ENCODE results near the gene GPSM1.

The GPSM1 gene

GRCh38 chr9:136327304-136327974 is at the start of gene GPSM1:
Gene GPSM1, plus strand, starts transcription at chr9:136327539. Its CDS starts 157 bp downstream, at chr9:136327696.
- peak; percentile 76 for DNase-seq

GRCh38 chr9:136277746-136278145 is 49.6 kb upstream of the GPSM1 start:
- no peak for DNase-seq

GRCh38 chr9:136278221-136278620 is 49.1 kb upstream of the GPSM1 start:
- no peak for DNase-seq

GRCh38 chr9:136278894-136279293 is 48.4 kb upstream of the GPSM1 start:
- no peak for DNase-seq

GRCh38 chr9:136279471-136279870 is 47.9 kb upstream of the GPSM1 start:
- DNase-seq = no peak

- DNase-seq = no peak
Observed at GRCh38 chr9:136280535-136281315, 46.6 kb upstream of the GPSM1 start.

GRCh38 chr9:136281421-136282271 is 45.7 kb upstream of the GPSM1 start:
- DNase-seq = no peak

- DNase-seq = no peak
Observed at GRCh38 chr9:136282272-136282861, 45.0 kb upstream of the GPSM1 start.

- DNase-seq = peak; percentile 76
Observed at GRCh38 chr9:136283291-136284235, 43.8 kb upstream of the GPSM1 start.

- DNase-seq = no peak
Observed at GRCh38 chr9:136284311-136284710, 43.0 kb upstream of the GPSM1 start.

GRCh38 chr9:136284951-136285350 is 42.4 kb upstream of the GPSM1 start:
- no peak for DNase-seq

GRCh38 chr9:136285501-136286358 is 41.6 kb upstream of the GPSM1 start:
- DNase-seq = no peak

GRCh38 chr9:136286359-136286986 is 40.9 kb upstream of the GPSM1 start:
- DNase-seq = no peak

- DNase-seq = no peak
Observed at GRCh38 chr9:136286987-136287379, 40.4 kb upstream of the GPSM1 start.

- no peak for DNase-seq
Observed at GRCh38 chr9:136287960-136288753, 39.2 kb upstream of the GPSM1 start.

- DNase-seq = no peak
Observed at GRCh38 chr9:136289651-136290507, 37.5 kb upstream of the GPSM1 start.

GRCh38 chr9:136290508-136291000 is 36.8 kb upstream of the GPSM1 start:
- no peak for DNase-seq

GRCh38 chr9:136291306-136292025 is 35.9 kb upstream of the GPSM1 start:
- DNase-seq = no peak
